Right lobe of liver (tissue), 4 donors: ENCODE measurements around the gene HSPA5.

Source experiments
- POLR2A ChIP-seq: fragments of 450-650 bp; IDR thresholded peaks from one replicate; pipeline ENCODE4 v1.6.1; 2017; ENCODE audit warnings: antibody characterized with exemption, mild to moderate bottlenecking
- TF ChIP-seq, protein P1 (sequence below), 4 donors: fragments of 200-600 bp in 3 of 4; fragments of 450-650 bp in 1 of 4; IDR thresholded peaks; one replicate each; pipeline versions ENCODE4 v1.5.1 to v1.8.0; 2016 to 2022; ENCODE audit warnings: antibody characterized with exemption in 4 of 4, mild to moderate bottlenecking in 2 of 4
- donor health status: DM: no; HTN: no; CAD: no.
- donor health status: DM: no; HTN: no; CAD: no.
- donor health status: DM: no; HTN: yes; CAD: no.

DNA sequence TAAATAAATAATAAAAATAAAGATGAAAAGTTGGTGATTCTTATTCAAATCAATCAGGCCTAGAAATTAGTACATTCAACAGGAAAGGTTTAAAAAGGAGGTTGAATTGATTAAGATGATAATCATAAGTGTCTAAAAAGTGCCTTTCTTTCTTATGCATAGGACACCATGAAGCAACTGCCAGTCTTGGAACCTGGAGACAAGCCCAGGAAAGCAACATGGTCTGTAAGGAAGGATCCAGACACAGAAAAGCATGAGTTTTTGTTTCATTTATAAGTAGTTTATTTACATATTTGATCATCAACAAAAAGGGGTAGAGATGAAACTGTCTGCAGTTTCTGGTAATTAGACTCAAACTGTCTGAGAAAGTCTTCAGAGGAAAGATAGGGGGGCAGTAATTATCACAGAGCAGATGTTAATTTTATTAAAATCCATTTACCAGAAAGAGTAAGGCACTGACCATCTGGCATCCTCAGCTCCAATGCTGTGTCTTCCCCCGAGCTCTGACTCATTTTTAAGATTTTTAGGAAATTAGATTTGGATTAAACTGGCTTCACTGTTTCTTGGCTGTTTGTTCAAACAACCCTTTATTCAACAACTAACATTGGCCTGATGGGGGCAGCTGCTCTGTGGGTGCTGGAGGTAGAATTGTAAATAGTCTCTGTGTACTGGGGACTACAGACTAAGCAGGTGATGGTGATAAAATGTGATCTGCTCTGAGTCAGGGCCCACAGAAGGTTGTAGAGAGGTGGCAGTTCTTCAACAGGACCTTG is 38.1 kb downstream of the HSPA5 start:
- TF ChIP-seq, protein P1, sequence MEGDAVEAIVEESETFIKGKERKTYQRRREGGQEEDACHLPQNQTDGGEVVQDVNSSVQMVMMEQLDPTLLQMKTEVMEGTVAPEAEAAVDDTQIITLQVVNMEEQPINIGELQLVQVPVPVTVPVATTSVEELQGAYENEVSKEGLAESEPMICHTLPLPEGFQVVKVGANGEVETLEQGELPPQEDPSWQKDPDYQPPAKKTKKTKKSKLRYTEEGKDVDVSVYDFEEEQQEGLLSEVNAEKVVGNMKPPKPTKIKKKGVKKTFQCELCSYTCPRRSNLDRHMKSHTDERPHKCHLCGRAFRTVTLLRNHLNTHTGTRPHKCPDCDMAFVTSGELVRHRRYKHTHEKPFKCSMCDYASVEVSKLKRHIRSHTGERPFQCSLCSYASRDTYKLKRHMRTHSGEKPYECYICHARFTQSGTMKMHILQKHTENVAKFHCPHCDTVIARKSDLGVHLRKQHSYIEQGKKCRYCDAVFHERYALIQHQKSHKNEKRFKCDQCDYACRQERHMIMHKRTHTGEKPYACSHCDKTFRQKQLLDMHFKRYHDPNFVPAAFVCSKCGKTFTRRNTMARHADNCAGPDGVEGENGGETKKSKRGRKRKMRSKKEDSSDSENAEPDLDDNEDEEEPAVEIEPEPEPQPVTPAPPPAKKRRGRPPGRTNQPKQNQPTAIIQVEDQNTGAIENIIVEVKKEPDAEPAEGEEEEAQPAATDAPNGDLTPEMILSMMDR (IDR thresholded peaks at IDR 0.05), result no peak
- no peak for TF ChIP-seq POLR2A
